ENCODE measurements around the gene SURF1.
A peak's percentile ranks its signal among the peaks of the same experiment; 100 is the strongest.
"Not testable (repeated sequence)": the region's sequence is repeated elsewhere in the genome, so short reads cannot be mapped to it uniquely, and the experiment has no call there.

SURF1 gene

DNA sequence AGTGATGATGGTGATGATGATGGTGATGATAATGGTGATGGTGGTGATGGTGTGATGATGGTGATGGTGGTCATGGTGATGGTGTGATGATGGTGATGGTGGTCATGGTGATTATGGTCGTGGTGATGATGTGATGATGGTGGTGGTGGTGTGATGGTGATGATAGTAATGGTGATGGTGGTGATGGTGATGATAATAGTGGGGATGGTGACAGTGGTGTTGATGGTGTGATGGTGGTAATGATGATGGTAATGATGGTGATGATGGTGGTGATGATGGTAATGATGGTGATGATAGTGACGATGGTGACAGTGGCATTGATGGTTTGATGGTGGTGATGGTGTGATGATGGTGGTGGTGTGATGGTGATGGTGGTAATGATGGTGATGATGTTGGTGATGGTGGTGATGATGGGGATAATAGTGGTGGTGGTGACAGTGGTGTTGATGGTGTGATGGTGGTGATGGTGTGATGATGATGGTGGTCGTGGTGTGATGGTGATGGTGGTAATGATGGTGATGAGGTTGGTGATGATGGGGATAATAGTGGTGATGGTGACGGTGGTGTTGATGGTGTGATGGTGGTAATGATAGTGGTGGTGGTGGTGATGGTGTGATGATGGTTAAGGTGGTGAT, 26.3 kb upstream of the SURF1 start:
- no peak for DNase-seq

DNA sequence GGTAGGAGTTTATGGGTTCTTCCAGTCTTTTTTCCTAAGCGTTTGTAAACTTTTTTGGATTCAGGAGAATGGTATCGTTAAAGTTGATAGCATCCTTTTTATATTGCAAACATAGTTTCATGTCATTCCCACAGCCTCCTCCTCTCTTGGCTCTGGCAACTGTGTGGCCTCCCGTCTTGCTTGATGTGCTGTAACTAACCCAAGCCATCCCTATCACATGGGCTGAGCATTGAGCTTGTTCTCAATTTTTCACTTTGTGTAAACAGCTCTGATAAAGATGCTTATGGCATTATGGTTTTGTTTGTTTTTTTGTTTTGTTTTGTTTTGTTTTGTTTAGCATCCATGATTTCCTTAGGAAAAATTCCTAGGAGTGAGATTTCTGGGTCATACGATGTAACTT, 24.4 kb upstream of the SURF1 start:
- DNase-seq = no peak

DNA sequence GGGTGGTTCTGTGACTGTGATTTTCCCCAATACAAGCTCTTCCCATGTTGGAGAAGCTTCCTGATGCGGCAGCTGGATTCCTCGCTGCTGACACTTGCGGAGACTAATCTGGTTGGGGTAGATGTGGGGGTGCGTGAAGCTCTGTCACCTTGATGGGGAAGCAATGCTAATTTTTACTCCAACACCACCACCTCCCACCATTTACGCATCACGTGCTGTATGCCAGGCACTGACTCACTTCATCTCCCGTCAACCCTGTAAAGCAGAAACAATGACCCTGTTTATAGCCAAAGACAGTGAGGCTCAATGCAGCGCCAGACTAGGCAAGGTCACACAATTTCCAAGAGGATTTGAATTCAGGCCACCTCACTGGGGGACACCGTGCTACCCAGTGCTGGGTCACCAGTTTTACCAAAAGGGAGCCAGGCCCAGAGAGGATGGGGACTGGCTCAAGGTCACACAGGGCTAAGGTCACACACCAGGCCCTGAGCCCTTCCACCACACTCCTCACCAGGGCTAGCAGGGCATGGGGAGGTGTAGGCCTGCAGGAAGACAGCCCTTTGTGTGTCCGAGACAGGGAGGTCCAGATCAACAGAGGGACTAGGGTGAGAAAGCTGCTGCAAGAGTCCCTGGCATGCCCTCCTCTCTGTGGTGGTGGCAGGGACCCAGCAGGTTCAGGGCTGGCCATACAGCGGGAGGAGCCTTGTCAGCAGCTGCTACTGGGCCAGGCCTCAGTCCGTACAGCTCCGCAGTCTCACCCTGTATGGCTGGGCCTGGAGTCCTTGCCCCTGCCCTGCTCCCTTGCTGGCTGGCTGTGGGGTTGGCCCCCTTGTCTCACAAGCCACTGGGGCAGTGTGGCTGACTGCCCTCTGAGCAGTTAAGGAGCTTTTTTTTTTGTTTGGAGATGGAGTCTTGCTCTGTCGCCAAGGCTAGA, 23.1 kb upstream of the SURF1 start:
- no peak for DNase-seq

DNA sequence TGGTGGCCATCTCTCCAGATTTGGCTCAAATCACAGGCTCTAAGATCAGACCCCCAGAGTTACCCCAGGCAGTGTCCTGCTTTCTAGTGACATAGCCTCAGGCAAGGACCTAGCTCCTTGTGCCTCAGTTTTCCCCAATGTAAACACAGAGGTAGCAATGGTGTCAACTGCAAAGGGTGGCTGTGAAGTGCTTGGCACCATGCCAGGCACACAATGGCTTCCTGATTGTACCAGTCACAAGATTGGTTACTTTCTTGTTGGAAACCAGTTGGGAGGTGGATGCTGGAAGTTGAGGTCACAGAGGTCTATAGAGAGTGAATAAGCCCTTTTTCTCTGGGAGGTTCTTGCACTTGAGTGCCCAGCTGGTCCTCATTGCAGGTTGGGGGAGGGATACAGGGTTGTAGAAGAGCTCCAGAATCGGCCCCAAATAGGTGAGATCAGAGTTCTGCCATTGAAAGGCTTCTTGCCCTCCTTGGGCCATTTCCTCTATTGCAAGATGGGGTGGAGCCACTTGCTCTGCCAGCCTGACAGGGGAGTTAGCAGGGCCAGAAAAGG, 22.2 kb upstream of the SURF1 start:
- no peak for DNase-seq

DNA sequence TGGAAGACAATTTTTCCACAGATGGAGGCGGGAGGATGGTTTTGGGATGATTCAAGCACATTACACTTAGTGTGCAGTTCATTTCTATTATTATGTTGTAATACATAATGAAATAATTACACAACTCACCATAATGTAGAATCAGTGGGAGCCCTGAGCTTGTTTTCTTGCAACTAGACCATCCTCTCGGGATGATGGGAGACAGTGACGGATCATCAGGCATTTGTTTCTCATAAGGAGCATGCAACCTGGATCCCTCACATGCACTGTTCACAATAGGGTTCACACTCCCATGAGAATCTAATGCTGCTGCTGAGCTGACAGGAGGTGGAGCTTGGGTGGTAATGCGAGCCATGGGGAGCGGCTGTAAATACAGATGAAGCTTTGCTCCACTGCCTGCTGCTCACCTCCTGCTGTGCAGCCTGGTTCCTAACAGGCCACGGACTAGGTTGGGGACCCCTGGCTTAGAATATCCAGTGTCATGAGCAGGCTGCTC, 21.5 kb upstream of the SURF1 start:
- no peak for DNase-seq

DNA sequence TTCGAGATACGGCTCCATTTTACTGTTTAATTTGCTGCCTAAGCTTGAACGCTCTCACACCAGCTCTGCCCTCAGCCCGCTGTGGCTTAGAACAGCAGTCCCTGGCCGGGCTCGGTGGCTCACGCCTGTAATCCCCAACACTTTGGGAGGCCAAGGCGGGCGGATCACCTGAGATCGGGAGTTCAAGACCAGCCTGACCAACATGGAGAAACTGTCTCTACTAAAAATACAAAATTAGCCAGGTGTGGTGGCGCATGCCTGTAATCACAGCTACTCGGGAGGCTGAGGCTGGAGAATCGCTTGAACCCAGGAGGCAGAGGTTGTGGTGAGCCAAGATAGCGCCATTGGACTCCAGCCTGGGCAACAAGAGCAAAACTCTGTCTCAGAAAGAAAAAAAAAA, 21.0 kb upstream of the SURF1 start:
- DNase-seq = not testable (repeated sequence)

DNA sequence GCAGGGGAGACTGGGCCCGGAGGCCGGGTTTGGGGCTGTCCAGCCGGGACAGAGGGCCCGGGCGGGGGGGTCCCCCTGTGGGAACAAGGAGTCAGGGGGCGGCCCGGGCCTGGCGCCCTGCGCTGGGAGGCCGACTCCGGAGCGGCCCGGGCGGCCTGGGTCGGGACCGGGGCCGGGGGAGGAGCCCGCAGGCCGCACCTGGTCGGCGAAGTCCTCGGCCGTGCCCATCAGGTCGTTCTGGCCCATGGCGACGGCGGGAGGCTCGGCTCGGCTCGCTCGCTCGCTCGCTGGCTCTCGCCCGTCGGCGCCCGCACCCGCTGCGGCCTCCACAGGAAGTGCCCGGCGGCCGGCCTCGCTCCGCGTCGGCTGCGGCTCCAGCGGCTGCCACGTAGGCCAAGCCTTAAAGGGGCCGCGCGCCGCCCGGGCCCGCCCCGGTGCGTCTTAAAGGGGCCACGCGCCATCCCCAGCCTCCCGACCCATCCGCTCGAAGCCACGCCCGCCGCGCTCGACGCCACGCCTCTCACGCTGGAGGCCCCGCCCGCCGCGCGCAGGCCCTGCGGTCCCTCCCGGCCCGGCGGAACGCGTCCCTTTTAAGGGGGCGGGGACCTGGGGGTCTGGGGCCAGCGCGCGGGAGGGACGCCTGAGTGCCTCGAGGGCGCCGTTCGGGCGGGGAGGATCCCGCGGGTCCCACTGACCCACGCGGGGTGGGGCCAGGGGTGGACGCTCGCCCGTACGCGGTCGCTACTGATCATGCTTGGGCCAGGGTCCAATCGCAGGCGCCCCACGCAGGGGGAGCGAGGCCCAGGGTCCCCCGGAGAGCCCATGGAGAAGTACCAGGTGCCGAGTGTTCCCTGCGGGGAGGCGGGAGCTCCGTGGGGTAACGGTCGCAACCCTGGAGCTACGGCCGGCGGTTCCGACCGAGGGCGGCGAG, 19.7 kb upstream of the SURF1 start, which contains the start of the genes STKLD1 and SURF4:
Gene STKLD1, plus strand, starts transcription at position 643 of the 931 bp plus-strand sequence. Its CDS starts 108 bp downstream, at position 751.
Gene SURF4, minus strand, starts transcription at position 337 of the 931 bp plus-strand sequence. Its CDS starts 91 bp downstream, at position 246.
- DNase-seq = peak; percentile 92

DNA sequence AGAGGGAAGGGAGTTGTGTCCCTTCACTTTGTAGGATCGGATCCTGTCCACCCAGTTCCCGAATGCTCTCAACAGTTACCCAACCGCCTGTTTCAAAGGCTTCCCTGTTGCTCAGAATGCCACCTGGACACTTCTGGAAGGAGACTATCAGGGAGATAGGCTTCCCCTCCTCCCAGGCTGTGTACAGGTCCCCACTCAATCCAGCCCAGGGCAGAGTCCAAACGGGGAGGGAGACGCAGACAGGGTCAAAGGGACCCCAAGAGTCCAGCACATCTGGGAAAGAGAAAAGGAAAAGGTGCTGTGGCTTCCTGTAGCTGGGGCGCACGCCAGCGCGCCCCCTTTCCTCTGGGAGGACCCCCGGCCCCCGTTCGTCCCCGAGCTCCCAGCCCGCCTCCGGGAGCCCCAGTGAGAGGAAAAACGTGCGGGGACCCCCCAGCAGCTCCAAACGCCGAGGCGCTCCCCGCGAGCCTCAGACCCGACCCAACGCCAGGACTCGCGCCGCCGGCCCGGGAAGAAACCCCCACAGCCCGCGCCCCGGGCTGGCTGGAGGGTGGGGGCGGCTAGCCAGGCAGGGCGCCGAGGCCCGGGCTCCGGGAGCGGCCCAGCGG, 18.9 kb upstream of the SURF1 start:
- no peak for DNase-seq

DNA sequence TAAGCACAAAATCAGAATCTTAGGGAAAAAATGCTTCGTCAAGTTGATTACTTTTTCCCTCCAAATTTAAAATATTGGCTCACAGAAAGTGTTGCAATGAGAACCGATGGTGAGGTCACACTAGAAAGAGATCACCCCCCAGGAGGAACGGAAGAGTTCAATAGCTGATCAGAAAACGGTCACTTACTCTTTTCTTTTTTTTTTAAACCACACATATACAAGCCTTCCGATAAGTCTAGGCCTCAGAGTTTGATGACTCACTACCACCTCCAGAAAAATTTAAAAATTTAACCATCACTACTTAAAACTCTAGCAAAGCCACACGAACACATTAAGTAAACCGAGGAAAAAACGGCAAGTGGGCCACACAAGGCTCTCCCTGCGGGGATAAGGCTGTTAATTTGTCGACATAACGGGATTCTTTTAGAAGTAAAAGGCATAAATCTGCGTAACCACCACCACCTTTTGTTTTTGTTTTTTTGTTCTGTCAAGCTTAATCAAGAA, 18.4 kb upstream of the SURF1 start:
- DNase-seq = no peak

DNA sequence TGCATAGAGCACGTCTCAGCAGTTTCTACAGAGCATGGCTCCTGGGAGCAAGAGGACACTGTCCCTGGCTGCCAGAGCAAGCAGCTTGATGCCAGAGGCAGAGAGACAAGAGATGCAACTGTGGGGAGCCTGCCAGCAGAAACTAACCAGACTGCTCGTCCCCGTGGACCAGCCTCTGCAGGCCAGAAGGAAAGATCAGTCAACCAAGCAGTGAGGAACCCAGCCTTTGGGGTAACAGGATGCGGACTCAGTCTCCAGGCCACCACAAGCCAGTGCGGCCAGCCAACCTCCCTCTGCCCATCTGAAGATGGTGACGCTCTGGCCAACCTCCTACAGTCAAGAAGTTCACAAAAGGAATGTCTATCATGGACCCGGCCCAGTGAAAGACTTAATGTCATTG, 15.9 kb upstream of the SURF1 start:
- DNase-seq = no peak

DNA sequence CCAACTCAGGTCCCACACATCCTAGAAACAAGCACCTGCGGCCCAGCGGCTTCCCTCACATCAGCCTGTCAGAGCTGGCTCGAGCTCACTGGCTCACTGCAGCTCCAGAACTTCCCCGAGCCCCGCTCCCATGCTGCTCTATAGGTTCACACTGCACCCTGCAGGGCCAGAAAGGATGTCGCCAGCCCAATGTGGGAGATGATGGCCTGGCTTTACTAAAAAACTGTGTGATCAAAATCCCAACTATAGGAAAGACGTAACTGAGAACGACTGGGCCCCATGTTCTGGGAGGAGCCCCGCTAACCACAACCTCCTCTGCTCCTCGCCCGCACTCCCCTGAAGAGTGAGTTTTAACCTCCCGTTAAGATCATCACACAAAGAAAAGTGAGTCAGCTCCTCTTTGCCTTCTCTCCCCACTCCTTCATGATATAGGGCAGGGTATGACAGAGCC, 15.0 kb upstream of the SURF1 start:
- DNase-seq = no peak

DNA sequence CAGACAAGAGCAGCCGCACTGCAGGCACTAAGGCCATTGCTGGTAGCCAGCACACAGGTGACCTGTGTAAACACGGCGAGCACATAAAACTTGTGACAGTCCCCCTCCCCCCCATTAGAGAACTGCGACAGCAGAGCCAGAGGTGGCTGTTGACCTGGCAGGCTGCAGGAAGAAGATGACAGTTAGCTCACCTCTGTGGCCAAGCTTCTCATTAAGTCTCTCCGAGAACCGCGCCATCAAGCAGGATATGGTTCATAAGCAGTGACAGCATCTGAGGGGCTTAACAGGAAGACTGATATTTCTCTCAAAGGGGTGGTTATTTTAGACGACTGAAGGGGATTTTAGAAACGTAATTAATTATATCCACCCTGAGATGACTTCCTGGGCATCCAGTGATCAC, 14.4 kb upstream of the SURF1 start:
- no peak for DNase-seq

DNA sequence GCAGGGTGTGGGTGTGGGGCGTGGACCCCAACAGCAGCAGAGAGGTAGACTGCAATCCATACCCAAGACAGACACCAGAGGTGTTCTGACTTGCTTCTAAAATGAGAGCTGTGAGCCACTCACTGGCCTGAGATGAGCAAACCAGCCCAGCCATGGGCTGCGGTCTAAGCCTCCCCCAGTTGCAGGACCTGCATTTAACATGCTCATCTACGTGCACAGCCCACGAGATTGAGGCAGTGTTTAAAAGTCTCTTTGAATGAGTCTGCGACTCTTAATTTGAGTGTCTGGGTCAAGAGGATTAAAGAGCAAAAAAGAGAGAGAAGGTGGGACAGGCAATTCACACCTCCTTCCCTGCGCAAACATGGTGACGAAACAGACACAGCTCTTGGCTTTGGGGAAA, 13.6 kb upstream of the SURF1 start:
- no peak for DNase-seq

DNA sequence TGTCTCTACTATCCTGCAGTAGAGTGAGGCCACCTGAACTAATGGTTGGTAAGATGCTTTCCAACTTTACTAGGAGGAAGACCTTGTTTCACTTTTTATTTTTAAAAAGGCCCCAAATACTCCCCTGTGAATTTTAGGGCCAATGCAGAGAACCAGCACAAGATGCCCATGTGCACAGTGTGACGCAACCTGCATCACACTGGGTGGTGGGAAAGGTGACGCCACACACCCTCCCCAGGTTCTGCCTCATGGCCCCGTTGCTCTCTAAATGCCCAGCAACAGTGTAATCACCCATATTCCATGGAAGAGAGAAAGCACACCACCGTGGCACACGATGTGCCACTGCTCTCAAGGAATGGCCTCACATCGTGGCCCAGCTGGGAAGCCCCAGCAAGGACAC, 13.1 kb upstream of the SURF1 start:
- DNase-seq = no peak

DNA sequence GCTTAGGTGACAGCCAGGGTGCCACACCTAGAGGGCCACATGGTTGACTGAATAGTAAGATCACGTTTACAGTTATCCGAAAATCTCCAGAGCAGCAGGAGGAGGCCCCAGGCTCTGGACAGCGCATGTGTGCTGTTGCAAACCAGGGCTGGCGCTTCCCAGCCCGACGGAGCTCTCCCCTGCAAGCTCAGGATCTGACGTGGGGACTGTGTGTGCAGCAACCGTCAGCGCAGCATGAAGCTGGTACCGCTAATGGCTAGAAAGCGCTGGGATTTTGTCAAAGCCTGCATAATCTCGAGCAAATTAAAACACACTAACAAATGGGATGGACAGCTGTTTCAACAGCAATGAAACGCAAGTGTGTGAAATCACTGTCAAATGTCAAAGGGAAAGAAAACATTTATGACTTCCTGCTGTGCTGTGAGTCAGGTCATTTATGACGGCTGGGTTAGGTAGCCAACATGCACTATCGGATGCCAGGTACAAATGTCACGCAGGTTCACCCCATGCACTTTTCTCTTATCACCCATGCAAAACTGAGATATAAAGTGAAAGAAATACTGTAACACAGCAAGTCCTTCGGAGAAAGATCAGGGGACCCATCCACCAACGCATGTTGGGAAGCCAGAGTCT, 12.1 kb upstream of the SURF1 start:
- no peak for DNase-seq

DNA sequence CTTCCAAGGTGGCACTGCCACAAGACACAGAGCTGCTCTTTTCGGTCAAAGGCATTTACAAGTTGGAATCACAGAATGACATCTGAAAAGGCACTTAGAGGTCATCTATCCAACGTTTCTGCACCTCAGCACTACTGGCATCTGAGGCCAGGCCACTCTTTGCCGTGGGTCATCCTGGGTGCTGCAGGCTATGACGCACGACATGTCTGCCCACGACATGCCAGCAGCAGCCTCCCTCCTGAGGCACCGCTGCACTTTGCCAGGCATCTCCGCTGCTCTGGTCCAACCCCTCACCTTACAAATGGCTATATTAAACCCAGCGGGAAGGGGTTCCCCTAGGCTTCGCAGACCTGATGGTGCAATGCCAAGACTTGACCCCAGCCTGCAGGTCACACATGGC, 11.5 kb upstream of the SURF1 start:
- no peak for DNase-seq

DNA sequence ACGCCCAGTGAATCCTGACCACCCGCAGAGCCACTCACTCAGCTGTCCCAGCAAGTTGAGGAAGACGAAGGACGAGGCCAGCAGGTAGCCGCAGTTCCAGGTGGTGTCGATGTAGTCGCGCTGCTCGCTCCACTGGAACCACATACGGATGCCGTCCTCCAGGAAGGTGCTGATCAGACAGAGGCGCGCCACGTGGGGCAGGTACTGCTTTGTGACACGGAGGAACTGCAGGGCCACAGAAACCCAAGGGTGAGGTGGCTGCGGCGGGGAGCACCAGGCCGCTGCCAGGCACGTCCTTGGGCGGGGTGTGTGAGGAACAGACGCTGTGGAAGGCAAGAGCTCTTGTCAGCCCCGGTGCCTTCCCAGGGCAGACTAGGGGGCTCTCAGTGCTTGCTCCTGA, 10.9 kb upstream of the SURF1 start:
- DNase-seq = no peak

DNA sequence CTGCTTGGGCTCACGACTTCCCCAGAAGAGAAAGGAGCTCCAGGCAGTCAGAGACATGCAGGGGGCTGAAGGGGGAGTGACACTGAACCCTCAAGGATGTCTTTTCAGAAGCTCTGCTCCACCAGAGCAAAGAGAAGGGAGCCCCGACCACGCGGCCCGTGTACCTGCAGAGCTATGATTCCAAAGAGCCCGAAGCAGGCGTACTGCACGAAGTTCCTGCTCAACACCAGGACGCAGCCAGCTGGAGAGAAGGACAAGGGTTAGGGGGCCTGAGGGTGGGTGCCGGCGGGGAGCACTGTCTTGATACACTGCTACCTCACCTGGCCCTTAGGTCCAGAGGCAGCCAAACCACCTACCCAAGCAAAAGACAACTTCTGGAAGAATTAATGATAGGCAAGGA, 10.1 kb upstream of the SURF1 start:
- DNase-seq = no peak

DNA sequence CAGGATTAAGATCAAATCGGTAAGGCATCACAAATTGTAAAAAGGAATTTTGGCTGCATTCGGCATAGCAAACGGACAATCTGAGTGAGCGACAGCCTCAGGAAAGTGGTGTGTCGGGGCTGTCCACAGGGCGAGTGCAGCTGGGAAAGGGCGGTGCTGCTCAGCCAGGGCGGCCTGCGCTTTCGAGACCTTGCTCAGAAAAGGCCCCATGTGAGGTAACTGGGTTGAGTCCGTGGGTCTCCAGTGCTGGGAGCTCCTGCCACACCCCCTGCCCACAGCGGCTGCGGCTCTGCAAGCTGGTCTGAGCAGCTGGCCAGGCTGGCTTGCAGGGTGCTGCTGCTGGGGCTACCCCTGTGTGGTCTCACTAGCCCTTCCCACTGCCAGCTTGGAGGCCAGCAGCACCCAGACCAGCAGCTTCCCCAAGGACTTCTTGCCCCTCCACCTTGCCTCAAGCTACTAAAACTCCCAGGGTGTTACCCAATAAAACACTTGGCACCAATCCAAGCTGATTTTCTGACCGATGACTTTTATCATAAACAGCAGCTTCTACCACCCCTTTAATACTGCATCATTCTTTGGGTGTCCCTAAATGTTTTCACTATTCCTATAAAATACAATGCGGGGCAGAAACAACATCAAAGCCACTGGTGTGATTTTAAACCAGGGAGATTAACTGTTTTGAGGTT, 6.2 kb upstream of the SURF1 start:
- DNase-seq = no peak

DNA sequence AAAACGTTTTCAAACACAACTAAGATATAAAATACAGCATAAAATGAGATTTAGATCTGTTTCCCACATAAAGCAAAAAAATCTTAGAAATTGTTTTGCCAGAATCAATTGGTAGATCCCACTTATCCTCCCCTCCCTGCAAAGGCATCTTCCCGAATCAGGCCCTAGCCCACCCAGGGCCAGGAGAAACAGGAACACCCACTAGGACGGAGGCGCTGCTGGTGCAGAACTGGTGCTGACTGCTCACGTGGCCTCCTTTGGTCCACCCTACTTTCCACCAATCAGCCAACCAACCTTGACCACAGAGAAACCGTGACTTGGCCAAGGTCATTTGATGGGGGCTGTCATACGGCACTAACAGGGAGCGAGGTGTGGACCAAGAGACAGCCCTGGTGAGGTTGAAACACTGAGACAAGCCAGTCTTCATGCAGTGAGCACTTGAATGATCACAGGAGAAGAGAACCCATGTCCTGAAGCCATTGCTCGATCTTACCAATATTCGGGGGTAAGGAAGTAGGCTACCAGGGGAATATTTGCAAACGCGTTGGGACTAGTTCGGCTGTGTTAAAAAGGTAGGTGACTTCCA, 5.3 kb upstream of the SURF1 start:
- DNase-seq = no peak
